Large intestine (tissue), 3 donors: ENCODE measurements around the gene NFKBIB. TPM values are rescaled to one million over a fixed set of nuclear protein-coding genes. Genes with fewer than 3 reads are reported as not detected.

Source experiments
- DNase-seq, 2 donors: peaks; one replicate each; pipeline versions ENCODE4 v3.0.0 to v3.0.0-alpha.2; 2013
- H3K27ac ChIP-seq: one replicate; pipeline ENCODE4 v1.5.1; 2013; ENCODE audit warnings: low read length
- H3K27me3 ChIP-seq: 2 replicates; pipeline ENCODE4 v1.6.1; 2013; ENCODE audit warnings: low read length; ENCODE audit not compliant: control insufficient read depth, insufficient read depth
- H3K36me3 ChIP-seq: 2 replicates; pipeline ENCODE4 v1.6.1; 2013; ENCODE audit warnings: low read length; ENCODE audit not compliant: control insufficient read depth, insufficient read depth
- H3K4me1 ChIP-seq: one replicate; pipeline ENCODE4 v1.6.1; 2013; ENCODE audit warnings: low read length; ENCODE audit not compliant: control insufficient read depth, insufficient read depth
- H3K4me3 ChIP-seq: one replicate; pipeline ENCODE4 v1.5.1; 2013; ENCODE audit warnings: low read length
- H3K9me3 ChIP-seq: one replicate; pipeline ENCODE4 v1.6.1; 2013; ENCODE audit warnings: mild to moderate bottlenecking, low read depth, low read length, moderate library complexity; ENCODE audit not compliant: control insufficient read depth
- WGBS: methylation state at CpG from one replicate; pipeline ENCODE4 v1.1.5; 2013; ENCODE audit warnings: low lambda C conversion rate; ENCODE audit not compliant: insufficient coverage; 5-methylcytosine and 5-hydroxymethylcytosine counted together
- polyA plus RNA-seq: library from polyadenylated mRNA; unstranded; fragments of 120-200 nt; gene quantifications from one replicate; pipeline ENCODE4 v1.2.1, GENCODE V29; 2013

The NFKBIB gene
- polyA plus RNA-seq, 1 donor, result 15.0 TPM

- no peak for DNase-seq
- no peak overlapping the region for H3K4me3 ChIP-seq
- peaks cover 37% of the 10 kb centered on the region for H3K36me3 ChIP-seq
- no peaks in the 10 kb centered on the region for H3K9me3 ChIP-seq
- H3K4me1 ChIP-seq, result no peaks in the 10 kb centered on the region
- no peaks in the 10 kb centered on the region for H3K27me3 ChIP-seq
- H3K27ac ChIP-seq, result no peak overlapping the region
- no CpG with 5 or more reads among the region's 8 CpGs for WGBS
Measured at GRCh38 chr19:38889803-38890202, 10.0 kb upstream of the NFKBIB start.

- H3K9me3 ChIP-seq, result no peaks in the 10 kb centered on the region
- H3K27me3 ChIP-seq, result no peaks in the 10 kb centered on the region
- DNase-seq, result no peak
- H3K27ac ChIP-seq, result no peak overlapping the region
- H3K4me1 ChIP-seq, result no peaks in the 10 kb centered on the region
- H3K4me3 ChIP-seq, result no peak overlapping the region
- H3K36me3 ChIP-seq, result peaks cover 37% of the 10 kb centered on the region
Measured at GRCh38 chr19:38890686-38891085, 9.1 kb upstream of the NFKBIB start.

GRCh38 chr19:38891771-38892170 lies 8.0 kb upstream of the NFKBIB start:
- Histone ChIP-seq H3K27me3 (no peaks in the 10 kb centered on the region), H3K4me3 (no peak overlapping the region), H3K27ac (no peak overlapping the region), H3K9me3 (no peaks in the 10 kb centered on the region), H3K4me1 (no peaks in the 10 kb centered on the region), H3K36me3 (peaks cover 37% of the 10 kb centered on the region)
- DNase-seq, result no peak
- no CpG with 5 or more reads among the region's 6 CpGs for WGBS

GRCh38 chr19:38892841-38893240 lies 6.9 kb upstream of the NFKBIB start:
- WGBS, result 80% methylated on average over 1 of the region's 5 CpGs
- Histone ChIP-seq H3K4me1 (no peaks in the 10 kb centered on the region), H3K27ac (no peak overlapping the region), H3K4me3 (no peak overlapping the region), H3K9me3 (no peaks in the 10 kb centered on the region), H3K36me3 (peaks cover 37% of the 10 kb centered on the region), H3K27me3 (no peaks in the 10 kb centered on the region)
- no peak for DNase-seq

- Histone ChIP-seq H3K4me3 (no peak overlapping the region), H3K36me3 (peaks cover 33% of the 10 kb centered on the region), H3K27ac (no peak overlapping the region), H3K27me3 (no peaks in the 10 kb centered on the region), H3K4me1 (peaks cover 4% of the 10 kb centered on the region), H3K9me3 (no peaks in the 10 kb centered on the region)
- no peak for DNase-seq
- WGBS, result no CpG with 5 or more reads among the region's 14 CpGs
Measured at GRCh38 chr19:38893341-38893771, 6.4 kb upstream of the NFKBIB start.

GRCh38 chr19:38894968-38895367 lies 4.8 kb upstream of the NFKBIB start:
- H3K9me3 ChIP-seq, result no peaks in the 10 kb centered on the region
- no peak for DNase-seq
- peaks cover 10% of the 10 kb centered on the region for H3K4me1 ChIP-seq
- no CpG with 5 or more reads among the region's 9 CpGs for WGBS
- H3K36me3 ChIP-seq, result peaks cover 17% of the 10 kb centered on the region
- no peak overlapping the region for H3K27ac ChIP-seq
- no peaks in the 10 kb centered on the region for H3K27me3 ChIP-seq
- no peak overlapping the region for H3K4me3 ChIP-seq

GRCh38 chr19:38898788-38899446 lies 852 bp upstream of the NFKBIB start:
- Histone ChIP-seq H3K36me3 (no peaks in the 10 kb centered on the region), H3K27me3 (no peaks in the 10 kb centered on the region), H3K9me3 (no peaks in the 10 kb centered on the region), H3K4me1 (peaks cover 16% of the 10 kb centered on the region), H3K4me3 (peak overlapping the region; percentile 96), H3K27ac (peak overlapping the region; percentile 80)
- DNase-seq, result no peak
- 13% methylated on average over 3 of the region's 25 CpGs for WGBS

GRCh38 chr19:38900202-38900629 lies 447 bp downstream of the NFKBIB start:
- Histone ChIP-seq H3K27ac (peak overlapping the region; percentile 84), H3K9me3 (no peaks in the 10 kb centered on the region), H3K36me3 (peaks cover under 1% of the 10 kb centered on the region), H3K27me3 (no peaks in the 10 kb centered on the region), H3K4me3 (peak overlapping the region; percentile 96), H3K4me1 (peaks cover 16% of the 10 kb centered on the region)
- WGBS, result 30% methylated on average over 2 of the region's 8 CpGs
- no peak for DNase-seq

- 20% methylated on average over 3 of the region's 3 CpGs for WGBS
- Histone ChIP-seq H3K9me3 (no peaks in the 10 kb centered on the region), H3K4me3 (peak overlapping the region; percentile 96), H3K36me3 (peaks cover 6% of the 10 kb centered on the region), H3K4me1 (peaks cover 16% of the 10 kb centered on the region), H3K27me3 (no peaks in the 10 kb centered on the region), H3K27ac (peak overlapping the region; percentile 84)
- peak in 1 of 2 donors; percentile 25 for DNase-seq
Measured at GRCh38 chr19:38900743-38901190, 998 bp downstream of the NFKBIB start.

GRCh38 chr19:38901683-38902082 lies 1.9 kb downstream of the NFKBIB start:
- Histone ChIP-seq H3K4me1 (peaks cover 16% of the 10 kb centered on the region), H3K9me3 (no peaks in the 10 kb centered on the region), H3K4me3 (no peak overlapping the region), H3K27me3 (no peaks in the 10 kb centered on the region), H3K27ac (no peak overlapping the region), H3K36me3 (peaks cover 8% of the 10 kb centered on the region)
- WGBS, result 100% methylated on average over 1 of the region's 1 CpG
- no peak for DNase-seq
